H7 (cell line): Measurements from ENCODE around the gene R3HDM2. TPM values are rescaled to one million over a fixed set of nuclear protein-coding genes. Genes with fewer than 3 reads are reported as not detected.
A peak's percentile ranks its signal among the peaks of the same experiment; 100 is the strongest.

ENCODE experiments used
- DNase-seq: peaks from one replicate; pipeline ENCODE4 v3.0.0; 2012
- H3K27me3 ChIP-seq: 2 replicates; pipeline ENCODE4 v1.6.0; 2011; ENCODE audit warnings: mild to moderate bottlenecking, low read length; ENCODE audit not compliant: control insufficient read depth, insufficient read depth
- H3K36me3 ChIP-seq: replicated peaks from 2 replicates; pipeline ENCODE4 v1.5.1; 2011; ENCODE audit warnings: low read length; ENCODE audit not compliant: control insufficient read depth, insufficient read depth
- H3K4me3 ChIP-seq: 2 replicates; pipeline ENCODE4 v1.5.1; 2011; ENCODE audit warnings: low read depth, mild to moderate bottlenecking, control low read depth, low read length, moderate library complexity; ENCODE audit not compliant: insufficient read depth
- total RNA-seq: library from RNA; depleted of rRNA; stranded (reverse); fragments of >200 nt; shearing (Covaris generic); gene quantifications from 2 replicates; pipeline ENCODE4 v1.2.3, GENCODE V29; 2014

Gene R3HDM2
- total RNA-seq, 1 experiment from 2014 or later = 26.5 TPM

GRCh38 chr12:57263096-57263495, 167.7 kb downstream of the R3HDM2 start:
- H3K4me3 ChIP-seq = no peak overlapping the region

GRCh38 chr12:57262126-57262822, 168.6 kb downstream of the R3HDM2 start:
- no peak for DNase-seq
- Histone ChIP-seq H3K4me3 (no peak overlapping the region), H3K36me3 (peaks cover 16% of the 10 kb centered on the region)

More at GRCh38 chr12:57263096-57263495, 167.7 kb downstream of the R3HDM2 start:
- Histone ChIP-seq H3K27me3 (no peaks in the 10 kb centered on the region), H3K36me3 (peaks cover 16% of the 10 kb centered on the region)
- DNase-seq = no peak

GRCh38 chr12:57261428-57261865, 169.4 kb downstream of the R3HDM2 start:
- Histone ChIP-seq H3K36me3 (peaks cover 11% of the 10 kb centered on the region), H3K27me3 (no peaks in the 10 kb centered on the region), H3K4me3 (no peak overlapping the region)
- peak; percentile 50 for DNase-seq

More at GRCh38 chr12:57262126-57262822, 168.6 kb downstream of the R3HDM2 start:
- H3K27me3 ChIP-seq = no peaks in the 10 kb centered on the region

GRCh38 chr12:57260366-57260765, 170.5 kb downstream of the R3HDM2 start:
- Histone ChIP-seq H3K4me3 (no peak overlapping the region), H3K27me3 (no peaks in the 10 kb centered on the region), H3K36me3 (peaks cover 11% of the 10 kb centered on the region)
- no peak for DNase-seq

- DNase-seq = no peak
- peaks cover 12% of the 10 kb centered on the region for H3K36me3 ChIP-seq
- H3K27me3 ChIP-seq = no peaks in the 10 kb centered on the region
- H3K4me3 ChIP-seq = no peak overlapping the region
Measured at GRCh38 chr12:57258977-57259970, 171.6 kb downstream of the R3HDM2 start.

- H3K36me3 ChIP-seq = peaks cover 11% of the 10 kb centered on the region
- DNase-seq = no peak
- no peak overlapping the region for H3K4me3 ChIP-seq
- no peaks in the 10 kb centered on the region for H3K27me3 ChIP-seq
Measured at GRCh38 chr12:57255916-57256315, 174.9 kb downstream of the R3HDM2 start.

GRCh38 chr12:57254506-57255280, 176.2 kb downstream of the R3HDM2 start:
- Histone ChIP-seq H3K36me3 (peaks cover 9% of the 10 kb centered on the region), H3K27me3 (no peaks in the 10 kb centered on the region), H3K4me3 (no peak overlapping the region)
- DNase-seq = no peak

- H3K36me3 ChIP-seq = peaks cover 3% of the 10 kb centered on the region; the same call in 1 of the 2 replicates
- no peaks in the 10 kb centered on the region for H3K27me3 ChIP-seq
- no peak for DNase-seq
- no peak within 1 kb of the TSS for H3K4me3 ChIP-seq
Measured at GRCh38 chr12:57250956-57251355, 179.9 kb downstream of the R3HDM2 start, which contains the start of gene STAC3. TSS of gene STAC3 (minus strand) at chr12:57251187. CDS start at chr12:57249636, 1,551 bp downstream.

GRCh38 chr12:57250541-57250940, 180.3 kb downstream of the R3HDM2 start:
- no peaks in the 10 kb centered on the region for H3K27me3 ChIP-seq
- no peak for DNase-seq
- no peak overlapping the region for H3K4me3 ChIP-seq
- peaks cover 1% of the 10 kb centered on the region; the same call in 1 of the 2 replicates for H3K36me3 ChIP-seq

GRCh38 chr12:57248934-57249742, 181.7 kb downstream of the R3HDM2 start:
- no peak overlapping the region for H3K4me3 ChIP-seq
- DNase-seq = no peak
- peaks cover 3% of the 10 kb centered on the region for H3K27me3 ChIP-seq
- H3K36me3 ChIP-seq = no peaks in the 10 kb centered on the region

- Histone ChIP-seq H3K36me3 (no peaks in the 10 kb centered on the region), H3K27me3 (peaks cover 14% of the 10 kb centered on the region), H3K4me3 (no peak overlapping the region)
- peak; percentile 66 for DNase-seq
Measured at GRCh38 chr12:57247041-57247440, 183.8 kb downstream of the R3HDM2 start.

- Histone ChIP-seq H3K4me3 (no peak overlapping the region), H3K27me3 (peaks cover 42% of the 10 kb centered on the region), H3K36me3 (no peaks in the 10 kb centered on the region)
- peak; percentile 56 for DNase-seq
Measured at GRCh38 chr12:57244312-57244696, 186.5 kb downstream of the R3HDM2 start.

GRCh38 chr12:57243521-57244311, 187.1 kb downstream of the R3HDM2 start:
- Histone ChIP-seq H3K4me3 (peak overlapping the region; percentile 54), H3K27me3 (peaks cover 46% of the 10 kb centered on the region), H3K36me3 (no peaks in the 10 kb centered on the region)
- peak; percentile 94 for DNase-seq
